GM18858 (cell line): ENCODE results near the gene POLR3C.
A peak's percentile ranks its signal among the peaks of the same experiment; 100 is the strongest.
"Not testable (repeated sequence)": the region's sequence is repeated elsewhere in the genome, so short reads cannot be mapped to it uniquely, and the experiment has no call there.

Experiments
- ATAC-seq: cut with Tn5 transposase; IDR thresholded peaks from one replicate; pipeline ENCODE4 v1.9.1; 2021; ENCODE audit not compliant: unreplicated experiment

POLR3C gene

DNA sequence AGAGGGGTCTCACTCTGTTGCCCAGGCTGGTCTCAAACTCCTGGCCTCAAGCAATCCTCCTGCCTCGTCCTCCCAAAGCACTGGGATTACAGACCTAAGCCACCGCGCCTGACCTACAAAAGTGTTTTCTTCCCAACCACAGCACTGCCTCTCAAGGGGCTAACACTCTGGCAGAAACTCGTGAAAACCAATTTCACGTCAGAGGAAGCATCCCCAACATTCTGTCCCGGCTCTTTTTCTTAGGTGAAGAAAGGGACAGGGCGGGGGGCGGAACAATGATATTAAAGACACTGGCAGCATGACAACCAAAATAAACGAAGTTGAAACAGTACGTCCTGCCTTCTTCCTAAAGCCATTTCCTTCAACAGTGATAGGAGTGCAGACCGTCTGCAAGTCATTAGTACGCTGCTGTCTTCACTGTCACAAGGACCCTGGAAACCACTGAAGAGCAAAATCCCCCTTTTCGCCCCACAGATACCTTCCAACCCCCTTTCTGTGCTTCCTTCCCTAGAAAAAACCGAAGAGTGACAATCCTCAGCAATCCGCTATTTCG is 1.1 kb upstream of the POLR3C start:
- not testable (repeated sequence) for ATAC-seq

DNA sequence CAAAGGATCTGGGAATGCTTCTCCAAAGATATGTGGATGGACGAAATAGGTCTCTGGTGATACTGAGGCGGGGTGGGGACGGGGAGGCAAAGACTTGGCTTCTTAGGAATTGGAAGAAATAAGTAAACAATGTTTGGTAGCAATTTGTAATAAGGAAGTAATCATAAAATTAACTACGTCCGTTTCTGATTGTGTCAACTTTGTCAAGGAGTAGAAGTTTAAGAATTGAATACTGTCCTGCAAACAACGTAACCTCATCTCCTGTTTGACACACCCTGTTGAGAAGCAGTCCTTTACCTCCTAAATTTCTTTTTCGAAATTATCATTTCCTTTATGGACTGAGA is 471 bp downstream of the POLR3C start:
- no peak for ATAC-seq

DNA sequence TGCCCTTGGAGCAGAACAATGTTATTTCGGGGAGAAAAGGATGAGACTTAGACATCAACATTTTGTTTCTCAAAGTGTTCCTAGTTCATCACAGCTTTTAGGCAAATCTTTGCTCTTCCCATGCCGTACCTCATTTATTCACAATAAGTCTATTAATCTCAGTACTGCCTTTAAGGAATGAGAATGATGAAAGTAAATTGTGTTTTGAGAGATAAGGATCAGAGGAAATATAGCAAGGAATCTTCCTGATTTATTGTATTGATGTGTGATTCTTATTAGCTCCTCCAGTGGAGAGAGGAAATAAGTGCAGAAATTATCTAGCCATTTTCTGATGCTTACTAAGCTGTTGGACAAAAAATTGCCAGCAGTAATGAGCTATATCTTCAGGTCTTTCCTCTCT is 2.0 kb downstream of the POLR3C start:
- no peak for ATAC-seq

DNA sequence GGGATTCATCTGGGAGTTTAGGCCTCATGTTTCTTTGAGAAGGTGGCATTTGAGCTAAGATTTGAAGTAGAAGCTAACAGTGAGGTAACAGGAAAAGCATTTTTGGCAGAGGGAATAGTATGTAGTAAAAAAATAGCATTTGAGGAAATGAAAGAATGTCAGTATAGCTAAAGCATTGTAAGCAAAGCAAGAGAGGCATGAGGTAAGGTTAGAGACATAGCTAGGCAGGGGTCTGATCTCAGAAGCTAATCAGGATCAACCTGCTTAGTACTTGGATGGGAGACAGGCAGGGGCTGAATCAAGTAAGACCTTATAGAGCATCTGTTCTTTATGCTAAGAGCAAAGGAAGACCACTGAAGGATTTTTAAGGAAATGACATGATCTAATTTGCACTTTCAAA is 4.0 kb downstream of the POLR3C start:
- ATAC-seq, result no peak

DNA sequence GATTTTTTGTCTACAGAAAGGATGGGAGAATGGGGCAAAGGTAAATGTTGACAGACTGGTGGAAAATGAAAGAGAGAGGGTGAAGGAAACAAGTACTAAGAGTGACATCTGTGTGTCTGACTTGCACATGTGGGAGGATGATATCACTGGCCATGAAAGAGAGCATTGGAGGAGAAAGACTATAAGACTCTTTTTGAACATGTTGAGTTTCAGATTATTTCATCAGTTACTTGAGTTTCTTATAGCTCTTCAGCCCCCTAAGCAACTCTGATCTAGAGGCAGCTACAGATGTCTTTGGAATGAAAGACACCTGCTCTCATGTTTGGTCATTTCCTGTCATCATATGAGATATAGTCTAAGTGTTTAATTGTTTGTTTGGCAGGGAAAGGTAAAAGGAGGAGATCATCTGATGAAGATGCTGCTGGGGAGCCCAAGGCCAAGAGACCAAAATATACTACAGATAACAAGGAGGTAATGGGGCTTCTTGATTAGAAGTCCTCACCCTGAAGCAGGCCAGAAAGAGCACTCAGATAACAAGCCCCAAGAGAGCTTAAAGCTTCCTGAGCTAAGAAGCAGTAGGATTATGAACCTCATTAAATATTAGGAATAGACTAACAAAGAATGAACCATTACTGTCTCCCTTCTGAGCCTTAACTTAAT is 4.5 kb downstream of the POLR3C start:
- ATAC-seq, result no peak

DNA sequence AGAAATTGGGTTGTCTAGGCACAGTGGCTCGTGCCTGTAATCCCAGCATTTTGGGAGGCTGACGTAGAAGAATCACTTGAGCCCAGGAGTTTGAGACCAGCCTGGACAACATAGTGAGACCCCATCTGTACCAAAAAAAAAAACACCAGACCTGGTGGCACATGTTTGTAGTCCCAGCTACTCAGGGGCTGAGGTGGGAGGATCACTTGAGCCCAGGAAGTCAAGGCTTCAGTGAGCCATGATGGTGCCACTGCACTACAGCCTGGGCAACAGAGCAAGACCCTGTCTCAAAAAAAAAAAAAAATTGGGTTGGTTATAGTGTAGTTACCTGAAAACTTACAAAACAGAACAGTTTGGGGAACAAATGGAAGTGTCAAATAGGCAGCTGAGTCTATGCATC is 6.8 kb downstream of the POLR3C start:
- not testable (repeated sequence) for ATAC-seq

DNA sequence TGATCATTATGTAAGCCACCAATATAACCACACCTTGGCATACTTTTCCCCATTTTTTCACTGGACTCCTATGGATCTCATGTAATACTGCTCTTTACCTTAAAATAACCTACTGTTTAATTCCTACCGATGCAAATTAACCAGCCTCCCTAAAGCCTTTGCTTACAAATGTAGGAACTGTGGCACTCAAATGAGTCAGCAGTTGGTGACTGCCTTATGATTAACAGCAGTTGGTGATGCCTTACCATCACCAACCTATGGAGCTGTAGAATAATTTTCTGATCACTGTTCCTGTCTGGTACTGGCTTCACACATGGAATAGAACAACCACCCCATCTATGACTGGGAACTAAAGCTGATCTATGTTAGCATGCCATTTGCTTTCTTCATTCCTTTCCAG is 13.7 kb downstream of the POLR3C start:
- no peak for ATAC-seq

DNA sequence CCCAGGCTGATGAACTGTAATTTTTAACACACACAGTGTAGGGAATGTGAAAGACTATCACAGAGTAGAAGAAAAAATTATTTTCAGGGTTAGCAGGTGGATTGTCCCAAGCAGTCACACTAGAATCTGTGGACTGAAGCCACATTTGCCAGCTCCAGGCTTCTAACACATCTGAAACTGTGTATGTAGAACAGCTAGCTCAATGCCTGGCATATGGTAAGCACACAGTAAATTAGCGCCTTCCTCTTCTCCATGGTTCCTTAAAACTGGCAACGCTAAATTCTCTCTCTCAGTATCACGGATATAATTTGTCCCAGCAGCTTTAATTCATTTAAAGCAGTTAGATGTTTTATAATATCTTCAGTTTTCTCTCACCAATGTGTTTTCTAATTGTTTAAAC is 19.0 kb downstream of the POLR3C start:
- ATAC-seq, result no peak

DNA sequence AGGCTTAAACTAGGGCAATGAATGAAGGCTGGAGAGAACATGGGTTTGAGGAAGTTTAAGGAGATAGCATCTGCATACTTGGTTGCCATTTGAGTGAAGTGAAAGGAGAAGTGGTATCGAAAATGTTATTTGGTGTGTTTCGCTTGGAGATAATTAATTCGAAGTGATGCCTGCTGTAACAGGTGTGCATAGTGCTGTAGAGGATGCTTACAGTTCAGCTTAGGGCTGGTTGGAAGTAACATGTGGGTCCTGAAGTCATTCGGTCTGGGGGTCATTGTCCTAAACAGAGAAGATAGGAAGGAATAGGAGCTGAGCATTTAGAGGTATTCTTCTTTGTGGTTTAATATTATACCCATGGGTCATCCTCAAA is 21.1 kb downstream of the POLR3C start:
- ATAC-seq, result peak; percentile 68

DNA sequence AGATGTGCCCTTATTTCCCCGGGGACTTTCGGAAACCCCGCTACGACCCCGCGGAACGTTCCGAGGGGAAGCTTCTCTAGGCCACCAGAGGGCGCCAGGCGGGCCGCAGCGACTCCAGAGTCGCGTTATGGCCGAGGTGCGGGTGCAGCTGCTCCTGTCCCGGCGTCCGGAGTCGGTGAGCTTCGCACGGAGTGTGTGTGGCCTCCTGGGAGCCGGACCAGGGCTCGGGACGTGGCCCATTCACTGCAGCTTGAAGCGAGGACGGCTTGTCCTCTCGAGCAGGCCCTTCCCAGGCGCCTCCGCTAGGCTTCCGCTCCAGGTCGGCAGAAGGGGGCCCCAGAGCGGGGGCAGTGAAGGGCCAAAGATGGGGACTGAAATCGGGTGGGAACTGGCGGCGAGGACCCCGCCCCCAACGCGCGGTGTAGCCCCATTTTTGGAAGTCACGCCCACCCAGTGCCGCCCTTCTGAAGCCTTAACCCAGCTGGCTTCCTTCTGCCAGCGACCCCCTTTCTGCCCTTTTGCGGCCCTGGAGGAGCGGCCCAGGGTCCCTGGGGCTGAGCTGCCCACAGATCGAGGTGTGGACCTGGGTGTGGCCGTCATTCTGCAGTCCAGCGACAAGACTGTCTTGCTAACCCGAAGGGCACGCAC is 21.6 kb downstream of the POLR3C start, which contains the start of gene NUDT17:
TSS of gene NUDT17 (plus strand) at position 117 of the 648 bp plus-strand sequence. CDS start at position 128, 11 bp downstream.
- peak; percentile 31 for ATAC-seq

DNA sequence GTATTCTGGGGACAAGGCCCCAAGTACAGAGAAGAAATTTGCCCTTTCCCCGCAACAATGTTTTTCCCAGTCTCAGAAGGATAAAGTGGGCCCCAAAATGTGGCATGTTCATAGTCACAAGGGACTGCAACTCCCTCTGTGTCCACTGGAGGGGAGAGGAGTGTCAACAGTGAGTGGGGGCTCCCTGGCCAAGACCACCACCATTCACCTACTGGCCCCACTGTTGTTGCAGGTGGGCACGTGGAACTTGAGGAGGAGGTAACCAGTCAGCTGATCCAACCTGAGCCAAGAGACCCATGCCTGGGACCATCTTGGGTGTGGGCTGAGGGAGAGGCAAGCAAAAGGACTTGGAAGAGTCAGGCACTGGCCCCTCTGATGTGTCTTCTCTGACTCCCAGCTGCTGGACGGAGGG is 22.2 kb downstream of the POLR3C start:
- no peak for ATAC-seq

DNA sequence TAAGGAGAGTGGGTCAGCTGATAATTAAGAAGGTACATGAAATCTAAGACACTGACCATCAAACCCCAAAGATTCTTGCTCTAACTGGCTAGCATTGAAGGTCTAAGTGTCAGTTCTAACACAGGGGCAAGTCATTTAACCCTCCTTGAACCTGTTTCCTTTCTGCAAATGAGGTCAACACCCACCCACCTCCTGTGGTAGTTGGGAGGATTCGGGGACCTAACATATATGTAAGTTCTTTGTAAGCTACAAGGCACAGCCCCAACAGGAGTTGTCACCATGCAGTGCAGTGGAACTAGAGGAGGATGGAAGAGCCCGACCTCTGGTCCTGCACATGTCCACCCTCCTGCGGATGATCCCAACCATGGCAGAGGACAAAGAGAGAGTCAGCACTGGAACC is 23.8 kb downstream of the POLR3C start:
- ATAC-seq, result no peak

DNA sequence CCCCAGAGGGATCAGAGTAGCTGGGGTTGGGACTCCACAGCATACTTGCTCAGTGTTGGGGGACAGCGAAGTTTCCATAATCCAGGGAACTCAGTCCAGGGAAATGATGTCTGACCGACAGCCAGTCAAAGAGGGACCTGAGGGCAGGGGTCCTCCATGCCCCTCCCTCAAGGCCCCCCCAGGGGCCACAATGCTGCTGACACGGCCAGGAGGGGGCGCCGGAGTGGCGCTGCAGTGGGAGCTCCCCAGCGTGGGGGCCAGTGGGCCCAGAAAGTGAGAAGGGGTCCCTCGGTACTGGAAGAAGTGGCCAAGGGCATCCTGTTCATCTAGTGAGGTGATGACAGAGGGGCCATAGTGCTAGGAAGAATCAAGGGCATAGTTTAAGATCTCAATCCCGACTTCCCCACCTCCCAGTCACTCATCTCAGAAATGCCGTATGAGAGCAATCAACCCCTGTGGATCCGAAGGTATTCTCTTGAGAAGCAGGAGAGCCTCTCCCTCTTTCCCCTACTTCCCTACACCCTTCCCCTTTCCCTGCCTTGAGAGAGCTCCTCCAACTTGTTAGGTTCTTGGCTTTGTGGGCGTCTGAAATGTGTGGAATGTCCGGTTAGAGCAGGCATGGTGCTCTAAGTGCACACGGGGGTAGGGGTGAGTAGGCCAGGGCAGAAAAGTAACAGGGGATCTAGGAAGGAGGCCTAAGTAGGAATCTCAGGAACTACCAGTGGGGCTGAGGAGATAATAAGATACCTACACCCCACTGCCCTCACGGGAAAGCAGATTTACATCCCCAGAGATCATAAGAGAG is 25.6 kb downstream of the POLR3C start:
- no peak for ATAC-seq

DNA sequence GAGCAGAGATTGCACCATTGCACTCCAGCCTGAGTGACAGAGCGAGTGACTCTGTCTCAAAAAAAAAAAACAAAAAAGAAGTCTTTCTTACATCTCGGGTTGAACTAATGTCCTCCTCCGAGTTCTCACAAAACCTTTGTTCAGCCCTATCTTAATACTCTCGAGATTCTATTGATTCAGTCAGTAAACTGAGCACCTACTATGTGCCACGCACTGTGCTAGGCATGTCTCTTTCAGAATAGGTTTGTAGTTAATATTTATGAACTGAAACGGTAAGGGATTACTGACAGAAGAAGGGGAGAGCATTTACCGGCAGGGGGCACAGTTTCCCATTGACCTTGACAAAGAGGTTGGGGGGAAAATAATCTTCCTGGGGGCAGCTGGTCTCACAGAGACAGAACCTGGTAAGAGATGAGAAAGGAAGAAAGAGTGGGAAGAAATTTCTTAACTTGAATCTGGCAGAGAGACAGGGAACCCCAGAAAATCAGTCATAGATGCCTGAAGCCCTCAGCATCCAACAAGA is 31.5 kb downstream of the POLR3C start:
- ATAC-seq, result no peak

DNA sequence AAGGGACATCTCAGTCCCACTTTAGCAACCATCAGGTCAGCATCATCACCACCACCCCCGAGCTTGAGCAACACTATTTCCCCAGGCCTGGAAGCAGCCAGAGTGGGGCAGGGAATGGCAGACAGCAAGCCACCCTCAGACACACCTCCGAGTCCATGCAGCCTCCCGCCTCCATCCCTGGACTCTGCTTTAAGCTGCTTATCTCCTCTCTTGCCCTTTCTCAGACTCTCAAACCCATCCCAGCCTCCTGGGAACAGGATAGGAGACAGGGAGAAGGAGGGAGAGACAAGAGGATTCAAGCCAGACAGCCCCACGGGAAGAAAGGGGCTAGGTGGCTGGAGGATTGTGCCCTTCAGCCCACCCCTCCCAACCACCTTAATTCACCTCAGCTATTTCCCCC is 33.2 kb downstream of the POLR3C start:
- ATAC-seq, result no peak

DNA sequence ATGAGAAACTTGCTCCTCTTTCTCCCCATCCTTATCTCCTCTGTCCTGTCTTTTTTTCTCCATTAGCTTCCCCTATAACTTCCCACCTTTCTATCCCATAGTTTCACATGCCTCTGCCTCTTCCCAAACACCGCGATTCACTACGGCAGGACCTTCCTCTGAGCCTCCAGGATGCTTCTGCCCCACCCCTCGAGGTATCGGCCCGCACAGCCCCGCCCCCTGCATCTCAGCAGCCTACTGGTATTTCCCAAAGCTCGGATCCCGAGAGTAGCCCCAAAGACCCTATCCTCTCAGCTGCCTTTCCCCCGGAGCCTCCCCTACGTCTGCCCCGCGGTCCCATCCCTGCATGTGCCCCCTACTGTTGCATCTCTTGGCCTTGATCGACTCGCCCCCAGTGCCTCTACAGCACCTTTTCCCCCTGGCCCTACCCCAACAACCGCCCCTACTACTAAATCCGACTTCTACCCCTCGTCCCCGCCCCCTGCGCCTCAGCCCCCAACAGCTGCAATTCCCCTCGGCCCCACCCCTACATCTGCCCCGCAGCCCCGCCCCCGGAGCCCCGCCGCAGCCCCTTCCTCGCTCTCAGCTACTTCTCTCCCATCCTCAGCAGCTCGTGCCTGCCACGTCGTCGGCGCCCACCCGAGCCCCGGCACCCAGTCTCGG is 34.4 kb downstream of the POLR3C start:
- no peak for ATAC-seq

DNA sequence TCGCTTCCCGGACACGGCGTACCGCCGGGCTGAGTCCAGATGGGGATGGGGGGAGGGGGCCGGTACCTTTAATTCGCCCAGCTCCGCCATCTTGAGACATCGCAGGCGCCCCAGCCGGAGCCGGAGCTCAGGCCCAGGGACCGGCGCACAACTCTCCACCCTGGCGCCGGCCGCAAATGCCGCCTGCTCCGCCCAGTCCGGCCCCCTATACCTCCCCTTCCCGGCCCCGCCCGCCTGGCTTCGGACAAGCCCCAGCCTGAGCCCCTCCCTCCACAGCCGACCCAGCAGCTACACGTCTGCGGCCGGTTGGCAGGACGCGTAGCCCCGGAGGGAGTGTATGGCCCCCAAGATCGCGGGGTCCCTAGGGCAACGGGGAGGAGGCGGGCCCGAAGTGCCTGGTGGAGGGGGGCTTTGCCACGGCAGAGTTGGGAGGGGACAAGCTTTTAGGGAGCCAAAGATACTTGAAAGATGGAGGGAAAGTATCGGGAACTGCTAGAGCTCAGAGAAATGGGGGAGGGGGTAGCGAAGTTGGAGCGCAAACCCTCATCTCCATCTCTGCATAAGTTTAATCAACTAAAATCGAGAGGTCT is 35.0 kb downstream of the POLR3C start, which contains the start of gene PIAS3:
TSS of gene PIAS3 (minus strand) at position 181 of the 590 bp plus-strand sequence. CDS start at position 90, 91 bp downstream.
- ATAC-seq, result peak; percentile 73

DNA sequence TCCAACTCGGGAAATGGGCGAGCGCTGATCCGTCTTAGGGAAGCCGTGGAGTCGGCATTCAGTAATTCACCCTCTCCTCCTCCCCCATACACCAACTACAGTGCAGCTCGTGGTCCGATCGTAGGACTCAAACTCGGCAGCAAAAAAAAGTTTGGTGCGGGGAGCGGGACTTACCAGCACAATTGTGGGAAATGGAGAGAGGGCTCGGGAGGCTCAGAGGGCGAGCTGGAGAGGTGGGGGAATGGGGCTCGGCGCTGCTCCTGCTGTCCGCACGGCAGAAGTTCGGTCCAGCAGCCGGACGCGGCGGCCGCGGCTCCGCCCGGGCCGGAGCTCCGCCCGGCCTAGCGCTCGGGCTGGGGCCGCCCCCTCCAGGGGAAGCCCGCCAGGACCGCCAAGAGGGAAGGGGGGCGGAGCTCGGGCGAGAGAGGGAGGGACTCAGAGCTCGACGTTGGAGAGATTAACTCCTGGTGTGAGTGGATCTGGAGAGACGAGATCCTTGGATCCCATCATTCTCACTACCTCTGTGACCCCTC is 35.6 kb downstream of the POLR3C start:
- peak; percentile 61 for ATAC-seq

DNA sequence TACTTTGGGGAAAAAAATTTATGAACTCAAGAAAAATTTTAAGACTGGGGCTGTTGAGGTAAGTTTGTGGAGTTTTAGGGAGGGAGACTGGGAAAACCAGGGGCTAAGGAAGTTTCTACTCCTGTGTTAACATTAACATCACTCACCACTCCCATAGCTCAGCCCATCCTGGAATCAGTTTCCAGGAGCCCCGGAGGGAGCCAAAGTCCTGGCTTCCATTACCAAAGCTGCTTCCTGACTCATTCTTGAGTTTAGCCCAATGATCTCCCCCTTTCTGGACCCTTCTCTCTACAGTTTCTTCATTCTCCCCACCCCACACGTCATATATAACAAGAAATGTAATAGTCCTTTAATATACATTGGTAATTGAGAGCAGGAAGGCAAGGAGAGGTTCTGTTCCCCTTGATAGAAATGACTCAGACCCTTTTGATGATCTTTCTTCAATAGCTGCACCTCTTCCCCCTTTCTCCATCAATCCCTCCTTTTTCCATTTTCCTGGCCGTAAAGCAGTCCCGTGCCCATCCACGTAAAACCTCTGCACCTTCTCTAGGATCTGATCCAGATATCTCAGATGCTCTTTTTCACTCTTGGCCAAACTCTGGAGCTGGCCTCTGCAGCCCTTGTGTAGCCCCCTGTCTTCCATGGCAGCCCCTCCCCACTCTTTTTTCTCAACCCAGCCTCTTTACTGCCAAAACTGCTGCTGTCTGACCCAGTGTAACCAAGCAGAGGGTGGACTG is 39.5 kb downstream of the POLR3C start:
- ATAC-seq, result no peak

DNA sequence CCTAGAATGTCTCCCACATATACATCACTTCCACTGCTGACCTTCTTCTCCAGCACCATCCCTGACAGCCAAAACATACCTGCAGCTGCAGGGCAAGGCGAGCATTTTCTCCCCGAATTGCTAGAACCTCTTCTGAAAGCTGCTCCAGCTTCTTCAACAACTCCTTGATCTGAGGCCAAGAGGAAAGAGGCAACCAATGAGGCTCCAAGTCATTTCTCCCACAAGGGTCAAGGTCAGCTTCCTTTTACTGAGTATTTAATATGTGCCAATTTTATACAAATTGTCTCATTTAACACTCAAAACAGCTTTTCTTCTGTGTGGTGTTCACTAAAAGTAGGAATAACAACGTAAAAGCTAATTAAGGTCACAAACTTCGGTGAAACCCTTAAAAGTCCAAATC is 44.2 kb downstream of the POLR3C start:
- ATAC-seq, result no peak
